Retina (tissue), 1 donor: Measurements from ENCODE around the gene CCR8.

ENCODE experiments used
- DNase-seq: peaks from one replicate; pipeline ENCODE4 v3.0.0-alpha.2; 2016

CCR8 gene, protein sequence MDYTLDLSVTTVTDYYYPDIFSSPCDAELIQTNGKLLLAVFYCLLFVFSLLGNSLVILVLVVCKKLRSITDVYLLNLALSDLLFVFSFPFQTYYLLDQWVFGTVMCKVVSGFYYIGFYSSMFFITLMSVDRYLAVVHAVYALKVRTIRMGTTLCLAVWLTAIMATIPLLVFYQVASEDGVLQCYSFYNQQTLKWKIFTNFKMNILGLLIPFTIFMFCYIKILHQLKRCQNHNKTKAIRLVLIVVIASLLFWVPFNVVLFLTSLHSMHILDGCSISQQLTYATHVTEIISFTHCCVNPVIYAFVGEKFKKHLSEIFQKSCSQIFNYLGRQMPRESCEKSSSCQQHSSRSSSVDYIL

DNA sequence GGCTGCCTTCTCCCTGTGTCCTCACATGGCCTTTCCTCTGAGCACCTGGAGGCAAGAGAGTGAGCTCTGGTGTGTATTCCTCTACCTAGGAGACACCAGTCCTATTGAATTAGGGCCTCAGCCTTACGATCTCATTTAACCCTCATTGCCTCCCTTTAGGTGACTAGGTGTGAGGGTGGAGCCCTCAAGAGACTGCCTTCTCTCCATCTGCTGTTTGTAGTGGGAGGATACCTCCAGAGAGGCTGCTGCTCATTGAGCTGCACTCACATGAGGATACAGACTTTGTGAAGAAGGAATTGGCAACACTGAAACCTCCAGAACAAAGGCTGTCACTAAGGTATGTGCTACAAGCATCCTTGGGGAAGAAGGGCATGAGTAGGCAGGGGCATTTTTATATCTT lies at the start of gene CCR8:
CCR8 (plus strand) TSS at position 217 of the 400 bp plus-strand sequence. CDS start 2,623 bp downstream, outside the sequence.
- no peak for DNase-seq

DNA sequence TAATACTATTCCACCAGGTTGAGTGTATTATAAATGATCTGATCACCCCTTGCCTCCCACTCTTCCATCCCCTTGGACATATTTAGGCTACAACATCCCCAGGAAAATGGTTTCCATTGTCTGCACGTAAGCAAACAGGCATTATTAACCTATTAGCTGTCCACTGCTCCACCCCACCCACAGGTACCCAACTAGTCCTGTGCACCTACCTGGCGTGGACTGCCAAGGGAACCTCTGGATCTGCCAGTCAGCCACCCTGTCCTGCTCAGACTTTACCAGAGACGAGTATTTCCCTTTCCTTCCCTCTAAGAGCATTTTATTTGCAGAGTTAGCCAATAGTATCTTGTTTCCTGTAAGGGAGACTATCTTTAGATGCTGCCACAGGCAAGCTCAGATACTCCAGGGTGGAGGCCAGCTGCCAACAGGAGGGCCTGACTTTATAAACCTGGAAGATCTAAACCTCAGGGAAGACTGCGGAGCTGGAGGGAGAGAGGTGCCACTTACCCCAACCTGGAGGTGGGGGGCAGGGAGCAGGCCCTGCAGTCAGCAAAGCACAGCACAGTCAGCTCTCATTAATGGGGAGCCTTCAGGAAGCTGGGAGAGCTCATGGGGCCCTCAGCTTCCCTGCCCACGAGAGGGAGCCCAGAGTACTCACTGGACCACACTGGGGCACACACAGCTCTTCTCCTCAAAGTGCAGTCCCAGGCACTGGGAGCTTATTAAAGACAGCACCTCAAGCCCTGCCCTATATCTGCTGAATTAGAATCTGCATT lies 49.6 kb upstream of the CCR8 start, which contains the start of gene CX3CR1:
CX3CR1 (minus strand) TSS at position 292 of the 773 bp plus-strand sequence. CDS start 13,527 bp downstream, outside the sequence.
- DNase-seq, result no peak

DNA sequence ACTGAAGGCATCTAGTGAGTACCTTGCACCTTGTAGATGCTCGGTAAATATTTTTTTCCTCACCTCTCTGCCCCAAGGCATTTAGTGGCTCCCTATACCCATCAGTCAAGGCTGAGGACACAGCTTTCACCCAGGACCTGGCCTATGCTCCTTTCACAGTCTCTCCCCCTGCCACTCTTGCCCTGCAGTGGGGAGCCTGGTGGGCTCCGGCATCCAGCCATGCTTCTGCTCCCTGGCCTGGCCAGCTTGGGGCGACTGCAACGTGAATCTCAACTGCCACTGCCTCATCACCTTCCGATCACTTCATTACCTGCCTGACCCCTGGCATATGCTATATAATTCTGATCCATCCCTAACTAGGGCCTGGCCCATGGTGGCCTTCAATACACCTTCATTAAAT lies 48.9 kb upstream of the CCR8 start:
- DNase-seq, result no peak

DNA sequence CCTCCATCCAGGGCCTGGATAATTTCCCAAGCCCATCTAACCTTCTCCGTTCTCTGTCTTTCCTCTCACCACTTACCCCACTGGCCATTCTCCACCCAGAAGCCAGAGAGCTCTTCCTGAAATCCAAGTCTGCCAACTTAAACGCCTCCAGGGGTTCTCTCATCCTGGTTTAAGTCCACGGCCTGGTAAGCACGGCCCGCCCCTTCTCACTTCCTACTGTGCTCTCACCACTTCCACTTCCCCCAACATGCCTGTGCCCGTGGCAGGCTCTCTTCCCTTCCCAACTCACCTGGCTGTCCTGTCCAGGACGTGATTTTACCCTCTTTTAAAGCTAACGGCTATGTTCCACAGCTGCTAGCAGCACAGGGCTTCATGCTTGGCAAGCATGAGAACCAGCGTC lies 48.0 kb upstream of the CCR8 start:
- DNase-seq, result no peak

DNA sequence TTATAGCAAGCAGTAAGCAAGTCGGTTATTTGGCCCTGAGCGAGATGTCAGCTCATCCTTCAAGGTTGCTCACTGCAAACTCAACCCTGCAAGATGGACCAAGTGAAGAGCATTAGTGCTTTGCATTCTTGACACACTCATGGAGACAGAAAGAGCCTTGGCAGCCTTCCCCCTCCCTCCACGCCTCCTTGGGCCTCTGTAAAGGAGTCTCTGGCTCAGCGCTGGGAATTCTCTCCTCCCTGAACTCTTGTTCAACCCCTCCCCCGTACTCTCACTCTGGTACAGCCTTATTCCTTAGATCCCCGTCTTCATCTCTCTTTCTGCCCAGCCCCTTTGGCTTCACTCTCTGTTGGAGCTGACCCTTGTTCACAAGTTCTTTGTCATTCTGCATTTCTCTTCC lies 47.5 kb upstream of the CCR8 start:
- no peak for DNase-seq

DNA sequence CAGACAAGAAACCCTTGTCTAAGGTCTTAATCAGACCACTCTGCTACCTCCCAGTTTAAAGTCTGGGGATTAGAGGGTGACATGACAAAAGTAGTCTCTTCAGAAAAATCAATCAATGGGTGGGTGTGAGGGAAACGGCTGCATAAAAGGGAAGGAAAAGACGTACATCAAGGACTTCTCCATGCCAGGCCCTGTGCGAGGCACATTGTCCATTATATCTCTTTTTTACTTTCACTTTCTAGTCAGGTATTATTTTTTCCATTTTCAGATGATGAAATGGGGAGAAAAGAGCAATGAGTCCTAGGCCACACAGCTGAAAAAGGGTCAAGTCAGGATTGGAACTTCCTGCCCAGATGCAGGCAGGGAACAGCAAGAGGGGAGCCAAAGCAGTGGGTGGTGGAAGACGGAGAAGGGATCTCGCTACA lies 45.0 kb upstream of the CCR8 start:
- DNase-seq, result no peak

DNA sequence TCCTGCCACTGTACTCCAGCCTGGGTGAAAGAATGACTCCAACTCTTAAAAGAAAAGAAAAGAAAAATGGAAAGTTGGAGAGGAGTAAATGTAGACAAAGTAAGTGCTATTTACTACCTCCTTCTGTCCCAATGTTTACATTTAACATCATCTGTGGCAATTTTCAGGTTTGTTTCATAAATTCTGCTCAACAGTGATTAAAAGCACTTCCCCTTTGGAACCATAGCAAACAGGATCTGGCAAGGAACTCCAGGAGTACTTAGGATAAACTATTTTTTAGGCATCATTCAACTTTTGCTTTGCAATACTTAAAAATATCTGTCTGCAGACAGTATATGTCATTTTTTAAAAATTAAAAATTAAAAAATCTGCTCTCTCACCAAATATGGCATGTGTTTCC lies 44.2 kb upstream of the CCR8 start:
- DNase-seq, result no peak

DNA sequence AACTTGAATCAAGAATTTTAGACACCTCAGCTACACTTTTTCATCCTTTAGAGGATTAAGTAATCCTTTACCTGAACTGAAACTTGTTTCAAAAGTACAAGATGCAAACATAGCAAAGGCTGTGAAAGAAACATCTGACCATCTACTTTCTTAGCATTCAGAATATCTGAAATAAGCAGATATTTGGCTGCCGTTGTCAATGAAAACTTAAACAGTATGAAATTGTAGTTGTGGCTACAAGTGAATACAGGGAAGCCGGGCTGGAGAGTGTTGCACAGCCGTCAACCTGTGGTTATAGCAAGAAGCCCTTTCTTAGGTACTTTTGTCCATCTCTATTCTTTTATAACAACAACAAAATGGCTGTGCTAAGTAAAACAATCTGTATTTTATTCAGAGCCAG lies 42.7 kb upstream of the CCR8 start:
- no peak for DNase-seq

DNA sequence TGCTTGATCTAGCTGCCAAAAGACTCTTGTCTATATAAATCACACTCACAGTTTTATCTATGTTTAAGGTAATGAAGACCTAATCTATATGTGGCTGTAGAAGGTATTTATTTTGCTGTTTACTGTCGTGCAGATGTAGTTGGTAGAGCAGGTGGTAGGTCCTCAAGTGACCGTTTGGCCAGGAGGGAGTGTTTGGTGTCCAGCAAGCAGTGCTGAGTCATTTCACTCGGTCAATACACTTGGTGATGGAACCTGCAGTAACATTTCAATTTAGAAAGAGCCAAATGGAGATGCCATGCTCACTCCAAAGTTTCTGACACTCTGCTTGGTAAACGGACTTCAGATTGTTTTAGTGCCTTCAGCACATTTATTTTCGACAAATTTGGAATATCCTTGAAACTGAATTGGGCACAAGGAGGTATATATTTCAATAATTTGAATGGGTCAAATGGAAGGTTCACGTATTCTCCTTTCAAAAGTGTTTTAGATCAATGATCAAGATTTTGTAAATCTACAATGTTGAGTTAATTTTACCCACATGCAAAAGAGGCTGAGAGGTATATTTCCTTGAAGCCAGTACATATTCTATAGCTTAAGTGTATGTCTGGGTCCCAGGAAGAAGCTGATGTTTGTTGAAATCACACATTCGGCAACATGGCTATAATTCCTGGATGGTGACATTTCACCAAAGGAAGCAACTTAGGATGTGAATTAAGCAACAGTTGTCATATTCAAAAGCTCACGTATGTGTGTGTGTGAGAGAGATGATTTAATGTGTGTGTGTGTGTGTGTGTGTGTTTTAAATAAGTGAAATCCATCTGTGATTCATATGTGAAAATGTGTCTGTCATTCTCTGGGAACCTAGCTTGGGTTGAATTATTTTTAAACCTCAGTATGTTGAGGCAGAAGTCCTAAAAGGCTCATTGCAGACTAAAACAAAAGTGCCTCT lies 42.0 kb upstream of the CCR8 start:
- DNase-seq, result no peak

DNA sequence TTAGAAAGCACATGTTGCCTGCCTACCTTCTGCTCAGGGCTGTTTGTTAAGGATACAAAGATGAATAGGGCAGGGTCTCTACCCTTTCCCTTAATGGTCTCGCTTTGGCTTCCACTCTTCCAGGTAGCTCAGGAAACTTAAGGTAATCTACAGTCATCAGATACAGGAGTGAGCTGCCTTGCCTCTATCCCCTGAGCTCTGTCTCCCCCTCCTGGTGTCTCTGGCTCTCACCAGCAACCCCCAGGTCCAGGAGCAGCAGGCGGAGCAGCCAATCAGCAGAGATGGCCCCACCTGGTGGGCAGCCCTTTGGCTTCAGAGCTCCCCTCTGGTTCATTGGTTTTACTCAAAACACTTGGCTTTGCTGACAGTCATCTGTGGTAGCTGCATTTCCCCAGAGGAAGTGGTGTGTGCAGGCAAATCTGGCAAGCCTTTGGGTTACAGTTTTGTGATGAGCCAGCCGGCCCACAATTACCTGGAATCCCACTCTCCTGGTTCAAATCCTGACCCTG lies 41.2 kb upstream of the CCR8 start:
- DNase-seq, result peak; percentile 77

GRCh38 chr3:39289107-39289506 lies 40.4 kb upstream of the CCR8 start:
- DNase-seq, result no peak

DNA sequence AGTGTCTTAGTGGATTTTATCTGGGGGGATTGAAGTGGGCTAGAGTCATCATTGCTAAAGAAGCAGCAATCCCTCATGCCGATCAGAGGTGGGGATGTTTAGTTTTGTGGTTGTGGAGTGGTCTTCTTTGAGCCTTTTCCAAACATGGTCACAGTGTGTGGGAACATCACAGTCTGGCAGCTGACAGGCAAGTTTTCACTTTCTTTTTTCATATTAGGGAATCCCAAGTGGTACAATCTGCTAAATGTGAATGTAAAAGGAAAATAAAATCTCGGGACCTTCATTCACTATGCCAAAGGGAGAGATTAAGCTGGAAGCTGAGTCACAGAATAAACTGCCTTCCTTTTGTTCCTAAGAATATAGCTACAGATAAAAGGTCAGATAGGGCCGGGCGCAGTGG lies 39.3 kb upstream of the CCR8 start:
- no peak for DNase-seq

DNA sequence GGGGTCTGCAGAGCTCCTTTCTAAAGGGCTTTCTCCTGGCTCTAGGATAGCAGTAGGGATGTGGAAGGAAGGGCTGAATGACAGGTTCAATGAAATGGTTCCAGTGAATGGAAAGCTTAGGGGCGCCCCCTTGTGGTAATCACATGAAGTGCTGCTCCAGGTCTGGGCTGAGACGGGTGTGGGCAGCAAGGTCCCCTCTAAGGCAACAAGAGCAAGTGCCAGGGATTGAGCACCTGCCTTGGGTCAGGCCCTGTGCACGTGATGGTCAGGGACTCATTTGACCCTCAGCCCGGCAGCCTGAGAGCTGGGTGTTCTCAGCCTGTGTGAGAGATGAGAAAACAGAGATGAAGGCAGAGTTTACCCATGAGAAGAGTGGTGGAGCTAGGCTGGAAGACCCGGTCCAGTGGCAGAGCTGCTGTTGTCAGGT lies 37.6 kb upstream of the CCR8 start:
- peak; percentile 81 for DNase-seq

DNA sequence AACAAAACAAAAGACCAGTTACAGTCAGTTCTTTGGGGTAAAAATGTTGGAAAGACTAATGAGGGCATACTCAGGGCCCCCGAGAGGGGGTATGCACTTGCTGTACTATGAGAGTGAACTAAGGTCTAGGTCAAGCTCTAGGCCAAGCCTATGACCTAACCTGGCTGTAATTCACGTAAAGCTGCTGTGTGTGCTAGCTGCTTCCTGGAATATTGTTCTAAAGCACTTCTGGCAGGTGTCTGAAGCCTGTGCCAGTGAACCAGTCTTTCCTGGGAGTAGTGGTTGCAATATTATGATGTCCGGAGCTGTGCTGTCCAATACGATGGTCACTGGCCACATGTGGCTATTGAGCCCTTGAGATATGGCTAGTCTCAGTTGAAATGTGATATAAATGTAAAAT lies 36.5 kb upstream of the CCR8 start:
- DNase-seq, result no peak

DNA sequence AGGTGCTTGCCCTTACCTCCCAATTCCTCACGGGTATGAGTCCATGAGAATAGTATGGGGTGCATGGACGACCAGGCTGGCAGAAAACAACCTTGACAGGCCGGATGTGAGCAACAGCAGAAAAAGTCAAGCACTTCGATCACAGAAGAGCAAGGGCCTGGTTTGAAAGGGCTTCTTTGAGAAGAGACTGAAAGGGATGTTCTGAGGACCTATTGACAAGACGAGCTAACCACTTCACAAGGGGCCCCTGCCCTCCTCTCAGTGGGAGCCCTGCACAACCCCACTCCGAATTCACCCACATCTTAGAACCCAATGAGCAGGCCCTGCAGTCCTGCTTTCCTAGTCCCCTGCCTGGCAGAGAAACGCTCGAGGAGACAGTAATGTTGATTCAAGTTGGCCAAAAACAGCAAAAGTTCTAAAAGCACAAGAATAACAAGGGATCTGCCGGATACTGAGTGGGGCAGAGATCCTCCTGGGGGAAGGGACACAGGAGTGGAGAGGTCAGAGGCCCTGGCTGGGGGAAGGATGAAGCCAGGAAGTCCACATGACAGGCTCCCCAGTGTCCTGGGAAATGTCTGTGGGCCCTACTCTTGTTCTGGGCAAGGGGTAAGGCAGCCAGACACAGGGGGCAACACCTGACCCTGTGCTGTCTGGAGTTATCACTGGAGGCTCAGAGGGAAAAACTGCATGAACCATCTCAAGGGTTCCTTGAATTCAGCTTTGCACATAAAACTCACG lies 34.9 kb upstream of the CCR8 start:
- no peak for DNase-seq

- DNase-seq, result peak; percentile 21
Measured at GRCh38 chr3:39295184-39295775, 34.2 kb upstream of the CCR8 start.

GRCh38 chr3:39296197-39297077 lies 33.1 kb upstream of the CCR8 start:
- DNase-seq, result no peak

- DNase-seq, result no peak
Measured at GRCh38 chr3:39299279-39299678, 30.2 kb upstream of the CCR8 start.

- no peak for DNase-seq
Measured at GRCh38 chr3:39302178-39302577, 27.3 kb upstream of the CCR8 start.

- no peak for DNase-seq
Measured at GRCh38 chr3:39313289-39313688, 16.2 kb upstream of the CCR8 start.

- no peak for DNase-seq
Measured at GRCh38 chr3:39315420-39315819, 14.1 kb upstream of the CCR8 start.
